Esophagus squamous epithelium (tissue), 5 donors: ENCODE measurements around the gene TOB1. TPM values are rescaled to one million over a fixed set of nuclear protein-coding genes. Genes with fewer than 3 reads are reported as not detected.
A peak's percentile ranks its signal among the peaks of the same experiment; 100 is the strongest.

ENCODE experiments used
- DNase-seq: peaks from one replicate; lab custom pipeline; 2025; lab: John Stamatoyannopoulos, UW
- H3K27ac ChIP-seq, 4 donors: fragments of 200-600 bp; sonication (generic); one replicate each; pipeline ENCODE4 v1.5.1; 2016 to 2019; ENCODE audit warnings: mild to moderate bottlenecking in 1 of 4
- H3K27me3 ChIP-seq, 4 donors: fragments of 200-600 bp; sonication (generic); 1 replicate in 3 of 4; 2 replicates in 1 of 4; pipeline versions ENCODE4 v1.5.1 to v1.6.0; 2017 to 2021; ENCODE audit warnings: antibody characterized with exemption in 1 of 4
- H3K36me3 ChIP-seq, 3 donors: fragments of 200-600 bp; sonication (generic); one replicate each; pipeline ENCODE4 v1.5.1; 2016 to 2019
- H3K4me1 ChIP-seq, 3 donors: fragments of 200-600 bp; sonication (generic); one replicate each; pipeline ENCODE4 v1.5.1; 2017 to 2019
- H3K4me3 ChIP-seq, 4 donors: fragments of 200-600 bp; sonication (generic); 1 replicate in 3 of 4; 2 replicates in 1 of 4; pipeline ENCODE4 v1.5.1; 2016 to 2019; ENCODE audit warnings: mild to moderate bottlenecking in 2 of 4, moderate library complexity in 1 of 4
- H3K9me3 ChIP-seq, 3 donors: fragments of 200-600 bp; sonication (generic); one replicate each; pipeline ENCODE4 v1.5.1; 2016 to 2019
- CTCF ChIP-seq, 6 experiments: fragments of 450-650 bp in 4 of 6; fragments of 200-600 bp in 2 of 6; sonication (generic) in 2 of 6; IDR thresholded peaks; one replicate each; pipeline ENCODE4 v1.5.1; 2016 to 2019; ENCODE audit warnings: antibody characterized with exemption in 6 of 6, mild to moderate bottlenecking in 4 of 6, moderate library complexity in 4 of 6
- POLR2A ChIP-seq, 4 donors: fragments of 450-650 bp; IDR thresholded peaks; one replicate each; pipeline ENCODE4 v1.6.1; 2017; ENCODE audit warnings: antibody characterized with exemption in 4 of 4, mild to moderate bottlenecking in 4 of 4, moderate library complexity in 3 of 4
- WGBS, 2 donors: methylation state at CpG; one replicate each; pipeline ENCODE4 v1.1.5; 2018; 5-methylcytosine and 5-hydroxymethylcytosine counted together
- intact Hi-C: fragments of 100-400 bp; cut with DNase I; formaldehyde crosslinking; loops from one replicate; pipeline ENCODE4 v1.15.0; 2022
- total RNA-seq, 4 donors: library from RNA; depleted of rRNA; stranded (reverse); fragments of >200 nt; gene quantifications; one replicate each; pipeline ENCODE4 v1.1.0, GENCODE V29; 2016
- donor health status: DM: yes; HTN: yes; CAD: no.

Gene TOB1
- total RNA-seq, 4 donors from 2014 or later = 21.5 to 35.9 (median 31.1) TPM

DNA sequence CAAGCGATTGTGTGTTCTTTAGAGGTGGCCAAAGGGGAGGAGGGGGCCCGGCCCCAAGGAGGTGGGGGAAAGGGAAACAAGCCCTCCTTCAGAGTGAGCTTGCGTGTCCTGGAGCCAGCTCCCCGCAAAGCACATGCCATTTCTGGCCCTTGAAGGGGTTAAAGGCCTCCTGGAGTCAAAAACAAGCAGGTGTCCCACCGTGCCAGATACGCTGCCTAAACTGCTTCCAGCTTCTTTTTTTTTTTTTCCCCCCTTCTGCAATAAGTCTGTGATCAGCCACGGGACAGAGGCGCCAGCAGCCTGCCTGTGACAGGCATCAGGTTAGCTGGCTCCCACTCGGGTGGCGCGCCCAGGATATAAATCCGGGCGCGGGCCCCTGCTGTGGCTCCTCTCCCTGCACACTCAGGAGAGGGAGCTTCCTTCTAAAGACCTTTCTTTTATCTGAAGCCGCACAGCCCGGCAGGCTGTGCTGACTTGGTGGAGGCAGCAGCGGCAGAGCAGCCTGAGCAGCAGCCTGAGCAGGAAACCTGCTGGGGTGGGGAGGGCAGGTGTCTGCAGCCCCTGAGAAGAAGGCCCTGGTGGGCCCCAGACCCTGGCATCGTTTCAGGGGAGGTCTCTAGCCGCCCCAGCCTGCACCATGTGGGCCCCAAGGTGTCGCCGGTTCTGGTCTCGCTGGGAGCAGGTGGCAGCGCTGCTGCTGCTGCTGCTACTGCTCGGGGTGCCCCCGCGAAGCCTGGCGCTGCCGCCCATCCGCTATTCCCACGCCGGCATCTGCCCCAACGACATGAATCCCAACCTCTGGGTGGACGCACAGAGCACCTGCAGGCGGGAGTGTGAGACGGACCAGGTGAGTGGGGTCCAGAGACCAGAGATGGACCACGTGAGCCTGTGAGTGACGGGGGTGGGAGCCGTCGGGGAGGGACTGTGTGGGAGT is 30.6 kb downstream of the TOB1 start, which contains the start of gene WFIKKN2:
TSS of gene WFIKKN2 (plus strand) at position 286 of the 934 bp plus-strand sequence. CDS start at position 638, 352 bp downstream.
- Histone ChIP-seq H3K36me3 (no peaks in the 10 kb centered on the region), H3K27me3 (peaks cover 0 to 24% (median 0%) of the 10 kb centered on the region in 4 donors), H3K27ac (no peak within 1 kb of the TSS), H3K4me3 (peak within 1 kb of the TSS in 3 of 4 donors; percentile 9 to 45 (median 22)), H3K4me1 (peaks cover 0 to 30% (median 0%) of the 10 kb centered on the region in 3 donors), H3K9me3 (no peaks in the 10 kb centered on the region)
- intact Hi-C loops = no loop called here
- 48 to 56% methylated on average over 12 to 18 of the region's 39 CpGs for WGBS, 2 donors
- DNase-seq = no peak
- TF ChIP-seq CTCF (IDR thresholded peaks at IDR 0.05) (no peak), POLR2A (IDR thresholded peaks at IDR 0.05) (no peak)

DNA sequence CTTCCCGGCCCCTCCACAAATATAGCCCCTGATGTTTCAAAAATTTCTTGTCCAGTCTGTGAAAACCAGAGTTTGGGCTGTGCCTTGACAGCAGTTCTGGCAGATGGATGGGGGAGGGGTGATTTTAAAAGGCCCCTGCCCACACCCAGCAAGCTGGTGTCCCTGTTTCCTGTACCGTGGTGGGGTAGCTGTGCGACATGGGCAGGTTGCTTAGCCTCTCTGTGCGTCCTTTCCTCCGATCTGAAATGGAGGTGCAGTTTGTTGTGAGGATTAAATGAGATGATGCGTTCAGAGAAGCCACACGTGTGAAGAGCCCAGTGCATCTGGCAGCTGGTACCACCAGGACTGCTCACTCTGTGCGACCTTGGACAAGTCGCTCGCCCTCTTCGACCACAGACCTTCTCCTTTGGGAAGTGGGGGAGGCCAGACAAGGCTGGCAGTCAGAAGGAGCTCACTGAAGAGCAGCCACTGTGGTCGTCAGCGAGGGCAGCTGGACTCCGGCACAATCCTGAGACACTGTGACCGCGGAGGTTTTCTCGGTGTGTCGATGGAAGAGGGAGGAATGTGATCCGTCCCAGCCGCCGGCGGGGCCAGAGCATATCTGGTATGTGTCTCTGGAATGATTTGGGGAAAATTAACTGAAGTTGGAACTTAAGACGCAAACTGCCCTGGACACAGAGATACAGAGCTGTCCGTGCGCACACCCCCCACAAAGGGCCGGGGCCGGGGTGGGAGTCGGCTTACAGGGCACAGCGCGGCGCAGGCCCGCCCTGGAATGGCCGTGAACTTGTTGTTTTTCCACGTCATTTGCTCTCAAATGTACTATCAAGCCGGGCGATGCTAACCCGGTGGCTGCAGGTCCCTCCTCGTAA is 31.5 kb downstream of the TOB1 start:
- H3K4me1 ChIP-seq = peaks cover 0 to 35% (median 0%) of the 10 kb centered on the region in 3 donors
- peak overlapping the region in 3 of 4 donors; percentile 9 to 45 (median 22) for H3K4me3 ChIP-seq
- no peaks in the 10 kb centered on the region for H3K9me3 ChIP-seq
- TF ChIP-seq CTCF (IDR thresholded peaks at IDR 0.05) (no peak), POLR2A (IDR thresholded peaks at IDR 0.05) (no peak)
- peaks cover 0 to 24% (median 0%) of the 10 kb centered on the region in 4 donors for H3K27me3 ChIP-seq
- no peaks in the 10 kb centered on the region for H3K36me3 ChIP-seq
- whole genome bisulfite sequencing, 2 donors = 63 to 75% methylated on average over 5 to 37 of the region's 38 CpGs
- intact Hi-C loops = no loop called here
- no peak overlapping the region for H3K27ac ChIP-seq
- no peak for DNase-seq

- no peak overlapping the region for H3K27ac ChIP-seq
- peaks cover 0 to 24% (median 0%) of the 10 kb centered on the region in 4 donors for H3K27me3 ChIP-seq
- H3K4me3 ChIP-seq = no peak overlapping the region
- no peaks in the 10 kb centered on the region for H3K9me3 ChIP-seq
- TF ChIP-seq POLR2A (IDR thresholded peaks at IDR 0.05) (no peak), CTCF (IDR thresholded peaks at IDR 0.05) (no peak)
- 86 to 87% methylated on average over 20 to 34 of the region's 38 CpGs for WGBS, 2 donors
- peaks cover 0 to 35% (median 0%) of the 10 kb centered on the region in 3 donors for H3K4me1 ChIP-seq
- intact Hi-C loops = no loop called here
- DNase-seq = no peak
- H3K36me3 ChIP-seq = no peaks in the 10 kb centered on the region
Measured at GRCh38 chr17:50833510-50834428, 32.4 kb downstream of the TOB1 start.

- 85 to 100% methylated on average over 1 to 5 of the region's 13 CpGs for WGBS, 2 donors
- DNase-seq = no peak
Measured at GRCh38 chr17:50832864-50833381, 33.2 kb downstream of the TOB1 start.

More at GRCh38 chr17:50832864-50833381, 33.2 kb downstream of the TOB1 start:
- H3K9me3 ChIP-seq = no peaks in the 10 kb centered on the region
- no peaks in the 10 kb centered on the region for H3K36me3 ChIP-seq
- no peak overlapping the region for H3K27ac ChIP-seq
- peaks cover 0 to 35% (median 0%) of the 10 kb centered on the region in 3 donors for H3K4me1 ChIP-seq
- intact Hi-C loops = no loop called here
- H3K4me3 ChIP-seq = no peak overlapping the region
- TF ChIP-seq CTCF (IDR thresholded peaks at IDR 0.05) = no peak
- TF ChIP-seq POLR2A (IDR thresholded peaks at IDR 0.05) = no peak
- H3K27me3 ChIP-seq = peaks cover 0 to 24% (median 0%) of the 10 kb centered on the region in 4 donors
